Central memory CD4-positive, alpha-beta T cell (primary cell): Measurements from ENCODE around the gene LPAR2.

Experiments used
- DNase-seq: peaks from one replicate; pipeline ENCODE4 v3.0.0; 2022

Gene LPAR2

GRCh38 chr19:19652482-19653295 lies 24.7 kb upstream of the LPAR2 start:
- DNase-seq: no peak

- no peak for DNase-seq
Observed at GRCh38 chr19:19651076-19651475, 23.1 kb upstream of the LPAR2 start.

GRCh38 chr19:19650331-19650730 lies 22.3 kb upstream of the LPAR2 start:
- no peak for DNase-seq

GRCh38 chr19:19649580-19649995 lies 21.6 kb upstream of the LPAR2 start:
- DNase-seq: no peak

- no peak for DNase-seq
Observed at GRCh38 chr19:19649155-19649554, 21.1 kb upstream of the LPAR2 start.

GRCh38 chr19:19647037-19647835 lies 19.2 kb upstream of the LPAR2 start:
- no peak for DNase-seq

- no peak for DNase-seq
Observed at GRCh38 chr19:19645233-19645870, 17.3 kb upstream of the LPAR2 start.

- no peak for DNase-seq
Observed at GRCh38 chr19:19644054-19644388, 16.0 kb upstream of the LPAR2 start.

GRCh38 chr19:19643158-19644053 lies 15.4 kb upstream of the LPAR2 start, which contains the start of gene GMIP:
TSS of gene GMIP (minus strand) at chr19:19643657. CDS start at chr19:19643529, 128 bp downstream.
- peak; percentile 85 for DNase-seq

- DNase-seq: no peak
Observed at GRCh38 chr19:19642506-19643157, 14.6 kb upstream of the LPAR2 start.

- no peak for DNase-seq
Observed at GRCh38 chr19:19637523-19638251, 9.7 kb upstream of the LPAR2 start.

- no peak for DNase-seq
Observed at GRCh38 chr19:19637186-19637522, 9.1 kb upstream of the LPAR2 start.

- no peak for DNase-seq
Observed at GRCh38 chr19:19636573-19637185, 8.7 kb upstream of the LPAR2 start.

- no peak for DNase-seq
Observed at GRCh38 chr19:19635313-19635702, 7.3 kb upstream of the LPAR2 start.

GRCh38 chr19:19634516-19635312 lies 6.7 kb upstream of the LPAR2 start:
- no peak for DNase-seq

GRCh38 chr19:19633711-19634515 lies 5.9 kb upstream of the LPAR2 start:
- no peak for DNase-seq

- DNase-seq: no peak
Observed at GRCh38 chr19:19632661-19633060, 4.6 kb upstream of the LPAR2 start.

GRCh38 chr19:19631346-19631745 lies 3.3 kb upstream of the LPAR2 start:
- no peak for DNase-seq

GRCh38 chr19:19630426-19630825 lies 2.4 kb upstream of the LPAR2 start:
- DNase-seq: no peak
